Activated B cell treated with CpG ODN at 0.5 μM for 24 hours (primary cell): ENCODE data around the gene CD164. TPM values are rescaled to one million over a fixed set of nuclear protein-coding genes. Genes with fewer than 3 reads are reported as not detected.

Experiments used
- ATAC-seq: fragments of 200-7000 bp; cut with Tn5 transposase; one replicate; pipeline ENCODE4 v1.10.0; 2021; ENCODE audit warnings: low read depth, mild to moderate bottlenecking, moderate library complexity
- CTCF ChIA-PET: fragments of 350-600 bp; sonication (Branson Sonifier 250); formaldehyde crosslinking; loops from one replicate; lab custom pipeline; 2021; ENCODE audit warnings: antibody characterized with exemption; lab: Charles Lee
- POLR2A ChIA-PET: fragments of 350-600 bp; sonication (Branson Sonifier 250); formaldehyde crosslinking; loops from one replicate; lab custom pipeline; 2021; ENCODE audit warnings: antibody characterized with exemption; lab: Charles Lee
- DNase-seq: peaks from one replicate; pipeline ENCODE4 v3.0.0; 2022
- H3K27ac Mint-ChIP-seq: one replicate; pipeline ENCODE4 v1.8.0; 2020; ENCODE audit warnings: mixed read lengths
- H3K27me3 Mint-ChIP-seq: one replicate; pipeline ENCODE4 v1.8.0; 2021; ENCODE audit warnings: mixed read lengths
- H3K36me3 Mint-ChIP-seq: one replicate; pipeline ENCODE4 v1.8.0; 2021; ENCODE audit warnings: low read depth, mixed read lengths
- H3K4me1 Mint-ChIP-seq: one replicate; pipeline ENCODE4 v1.8.0; 2021; ENCODE audit warnings: mixed read lengths
- H3K4me3 Mint-ChIP-seq: one replicate; pipeline ENCODE4 v1.8.0; 2020; ENCODE audit warnings: mild to moderate bottlenecking, mixed read lengths
- H3K9me3 Mint-ChIP-seq: one replicate; pipeline ENCODE4 v1.8.0; 2020; ENCODE audit warnings: mixed read lengths
- intact Hi-C: fragments of 100-400 bp; cut with micrococcal nuclease; formaldehyde crosslinking; loops from one replicate; pipeline ENCODE4 v1.15.1; 2024
- total RNA-seq: library from RNA; stranded (reverse); gene quantifications from 2 replicates; pipeline ENCODE4 v1.2.3, GENCODE V29; 2022
- TF ChIP-seq, protein P1 (sequence below): fragments of 200-600 bp; IDR thresholded peaks from one replicate; pipeline ENCODE4 v1.8.0; 2022; ENCODE audit warnings: antibody characterized with exemption, mild to moderate bottlenecking

CD164 gene
- total RNA-seq, 1 donor from 2014 or later: 189 TPM

DNA sequence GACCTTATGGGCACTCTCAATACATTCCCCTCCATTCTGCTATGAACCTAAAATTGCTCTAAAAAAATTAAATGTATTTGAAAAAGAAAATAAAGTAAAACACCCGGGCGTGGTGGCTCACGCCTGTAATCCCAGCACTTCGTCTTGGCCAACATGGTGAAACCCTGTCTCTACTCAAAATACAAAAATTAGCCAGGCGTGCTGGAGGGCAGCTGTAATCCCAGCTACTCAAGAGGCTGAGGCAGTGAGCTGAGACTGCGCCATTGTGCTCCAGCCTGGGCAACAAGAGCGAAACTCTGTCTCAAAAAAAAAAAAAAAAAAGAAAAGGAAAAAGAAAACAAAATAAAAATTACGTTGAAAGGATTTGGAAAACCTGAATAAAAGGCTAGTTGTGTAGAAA, 60.5 kb downstream of the CD164 start:
- ATAC-seq: no peak

DNA sequence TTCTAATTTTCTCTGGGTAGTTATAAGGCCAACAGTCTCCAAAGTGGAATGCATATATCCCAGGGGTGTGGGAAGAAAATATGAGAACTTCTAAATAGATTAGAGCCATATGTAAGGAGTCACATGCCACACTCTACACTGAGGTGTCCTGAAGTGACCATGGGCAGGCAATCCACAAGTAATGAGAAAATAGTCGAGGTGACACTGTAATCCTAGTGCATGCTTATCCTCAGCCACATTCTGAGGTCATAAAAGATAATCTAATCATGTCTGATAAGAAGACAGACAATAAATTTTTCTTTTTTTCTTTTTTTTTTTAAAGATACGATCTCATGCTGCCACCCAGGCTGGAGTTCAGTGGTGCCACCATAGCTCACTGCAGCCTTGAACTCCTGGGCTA, 62.2 kb downstream of the CD164 start:
- no peak overlapping the region for H3K4me3 Mint-ChIP-seq
- H3K4me1 Mint-ChIP-seq: peaks cover 10% of the 10 kb centered on the region
- DNase-seq: no peak
- no peaks in the 10 kb centered on the region for H3K36me3 Mint-ChIP-seq
- H3K27me3 Mint-ChIP-seq: no peaks in the 10 kb centered on the region
- H3K27ac Mint-ChIP-seq: no peak overlapping the region
- ATAC-seq: no peak
- intact Hi-C loops: no loop called here
- ChIA-PET CTCF (no interaction called here), POLR2A (no interaction called here)
- TF ChIP-seq, protein P1, sequence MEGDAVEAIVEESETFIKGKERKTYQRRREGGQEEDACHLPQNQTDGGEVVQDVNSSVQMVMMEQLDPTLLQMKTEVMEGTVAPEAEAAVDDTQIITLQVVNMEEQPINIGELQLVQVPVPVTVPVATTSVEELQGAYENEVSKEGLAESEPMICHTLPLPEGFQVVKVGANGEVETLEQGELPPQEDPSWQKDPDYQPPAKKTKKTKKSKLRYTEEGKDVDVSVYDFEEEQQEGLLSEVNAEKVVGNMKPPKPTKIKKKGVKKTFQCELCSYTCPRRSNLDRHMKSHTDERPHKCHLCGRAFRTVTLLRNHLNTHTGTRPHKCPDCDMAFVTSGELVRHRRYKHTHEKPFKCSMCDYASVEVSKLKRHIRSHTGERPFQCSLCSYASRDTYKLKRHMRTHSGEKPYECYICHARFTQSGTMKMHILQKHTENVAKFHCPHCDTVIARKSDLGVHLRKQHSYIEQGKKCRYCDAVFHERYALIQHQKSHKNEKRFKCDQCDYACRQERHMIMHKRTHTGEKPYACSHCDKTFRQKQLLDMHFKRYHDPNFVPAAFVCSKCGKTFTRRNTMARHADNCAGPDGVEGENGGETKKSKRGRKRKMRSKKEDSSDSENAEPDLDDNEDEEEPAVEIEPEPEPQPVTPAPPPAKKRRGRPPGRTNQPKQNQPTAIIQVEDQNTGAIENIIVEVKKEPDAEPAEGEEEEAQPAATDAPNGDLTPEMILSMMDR: no peak
- no peaks in the 10 kb centered on the region for H3K9me3 Mint-ChIP-seq

More for the DNA sequence above, 60.5 kb downstream of the CD164 start:
- intact Hi-C loops: no loop called here
- no peaks in the 10 kb centered on the region for H3K27me3 Mint-ChIP-seq
- CTCF ChIA-PET: no interaction called here
- H3K27ac Mint-ChIP-seq: no peak overlapping the region
- H3K4me1 Mint-ChIP-seq: peaks cover 10% of the 10 kb centered on the region
- no peak for DNase-seq
- H3K4me3 Mint-ChIP-seq: no peak overlapping the region
- TF ChIP-seq, protein P1: no peak
- no peaks in the 10 kb centered on the region for H3K36me3 Mint-ChIP-seq
- POLR2A ChIA-PET: no interaction called here
- H3K9me3 Mint-ChIP-seq: no peaks in the 10 kb centered on the region

- Mint-ChIP-seq H3K27me3 (no peaks in the 10 kb centered on the region), H3K9me3 (no peaks in the 10 kb centered on the region), H3K4me3 (no peak overlapping the region), H3K4me1 (peaks cover 10% of the 10 kb centered on the region), H3K36me3 (no peaks in the 10 kb centered on the region), H3K27ac (no peak overlapping the region)
- ATAC-seq: no peak
- ChIA-PET CTCF (no interaction called here), POLR2A (no interaction called here)
- intact Hi-C loops: no loop called here
- TF ChIP-seq, protein P1: no peak
- DNase-seq: no peak
Measured at GRCh38 chr6:109318328-109318876, 63.9 kb downstream of the CD164 start.

- CTCF ChIA-PET: interaction anchor here (0.6 kb wide), 1 partner anchor 723 kb away, joined by 3 read pairs; no protein-coding TSS in a partner anchor
- TF ChIP-seq, protein P1: no peak
- POLR2A ChIA-PET: no interaction called here
- Mint-ChIP-seq H3K27me3 (no peaks in the 10 kb centered on the region), H3K36me3 (no peaks in the 10 kb centered on the region), H3K4me3 (no peak overlapping the region), H3K27ac (no peak overlapping the region), H3K4me1 (peaks cover 10% of the 10 kb centered on the region), H3K9me3 (no peaks in the 10 kb centered on the region)
- intact Hi-C loops: no loop called here
- no peak for ATAC-seq
- DNase-seq: no peak
Measured at GRCh38 chr6:109316909-109317308, 65.4 kb downstream of the CD164 start.

Other genes starting within 250 kb of the CD164 start
- gene PPIL6, start 58.2 kb upstream of the CD164 start, total RNA-seq: 0.73 and 0.91 TPM in 2 replicates
- gene SMPD2, start 58.3 kb upstream of the CD164 start, total RNA-seq: 24.9 and 28.2 TPM in 2 replicates
- gene MICAL1, start 73.3 kb upstream of the CD164 start, total RNA-seq: 104 and 120 TPM in 2 replicates
- gene ZBTB24, start 100.8 kb upstream of the CD164 start, total RNA-seq: 22.8 and 25.4 TPM in 2 replicates